ENCODE data around the gene TNFRSF25. TPM values are rescaled to one million over a fixed set of nuclear protein-coding genes. Genes with fewer than 3 reads are reported as not detected.
"Not testable (repeated sequence)": the region's sequence is repeated elsewhere in the genome, so short reads cannot be mapped to it uniquely, and the experiment has no call there.

Gene TNFRSF25
- total and polyA plus RNA-seq, 2 donors (not counting 3 experiments of a cell fraction or from before 2014, with no cell fraction given), result 33.9 to 38.8 TPM

DNA sequence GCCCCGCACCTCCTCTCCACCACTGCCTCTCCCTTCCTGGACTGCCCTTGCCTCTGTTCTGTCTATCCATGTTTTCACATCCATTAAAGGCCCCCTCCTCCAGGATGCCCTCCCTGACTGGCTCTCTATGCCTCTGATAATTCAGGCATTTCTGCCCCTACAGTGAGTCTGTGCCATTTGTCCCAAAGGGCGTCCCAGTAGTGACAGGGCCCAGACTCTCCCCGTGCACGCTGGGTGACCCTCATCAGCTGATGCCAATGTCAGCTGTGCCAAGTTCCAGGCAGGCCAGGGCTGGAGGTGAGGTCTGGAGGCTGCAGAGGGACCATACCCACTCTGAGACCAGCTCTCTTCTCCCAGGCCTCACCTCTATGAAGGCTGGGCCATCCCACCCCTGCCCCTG is 28.7 kb upstream of the TNFRSF25 start:
- Histone ChIP-seq H3K4me2 (ENCODE audit: insufficient read depth, low read length) (no peak overlapping the region), H3K36me3 (ENCODE audit: control insufficient read depth in 2 of 2, extremely low read depth in 1 of 2, insufficient read depth in 2 of 2, low read length in 2 of 2) (no peaks in the 10 kb centered on the region), H3K9ac (replicated peaks; ENCODE audit: extremely low read depth, insufficient read depth, low read length) (no peak overlapping the region), H3K9me3 (replicated peaks; ENCODE audit: control insufficient read depth, insufficient read depth, low read length) (no peaks in the 10 kb centered on the region), H3K9me1 (replicated peaks; ENCODE audit: control insufficient read depth, extremely low read depth, insufficient read depth, low read length) (no peaks in the 10 kb centered on the region), H3K79me2 (ENCODE audit: control insufficient read depth, insufficient read depth, low read length) (no peaks in the 10 kb centered on the region), H3K4me3 (replicated peaks in 1 of 3; ENCODE audit: insufficient read depth in 1 of 3, low read depth in 1 of 3, low read length in 3 of 3) (no peak overlapping the region), H4K20me1 (replicated peaks; ENCODE audit: control insufficient read depth, extremely low read depth, insufficient read depth, low read length) (no peaks in the 10 kb centered on the region), H3K4me1 (ENCODE audit: control insufficient read depth, extremely low read depth, insufficient read depth, low read length) (peaks cover 45% of the 10 kb centered on the region), H2AFZ (ENCODE audit: low read depth, low read length) (no peak overlapping the region), H3K27ac (ENCODE audit: insufficient read depth, low read depth, low read length) (no peak overlapping the region), H3K27me3 (ENCODE audit: control insufficient read depth in 2 of 2, insufficient read depth in 2 of 2, low read length in 2 of 2) (no peaks in the 10 kb centered on the region)
- TF ChIP-seq MYC (IDR thresholded peaks at IDR 0.05; ENCODE audit: low read depth, low read length), result no peak
- no peak for TF ChIP-seq JUN (IDR thresholded peaks at IDR 0.05; ENCODE audit: borderline replicate concordance, insufficient read depth, insufficient read length, low read depth)
- ChIA-PET POLR2A (no interaction called here), CTCF (interaction anchor here (1.5 to 10.9 kb wide), 2 partner anchors 8 to 29 kb away, joined by 6 to 113 read pairs; no protein-coding TSS in a partner anchor)
- dilution Hi-C loops (cut with MboI; ENCODE audit: extremely low pct_ligation_motif_present, low sequenced_read_pairs), result no loop called here
- FAIRE-seq, result no peak
- DNase-seq (ENCODE audit: low read depth, low spot score), result no peak
- intact Hi-C loops (cut with micrococcal nuclease), result loop anchor here (10.0 kb wide), 1 partner anchor 290 kb away; the partner anchor contains the start of gene CAMTA1
- BruUV-seq (replicated peaks), result no TSS peak

- intact Hi-C loops (cut with micrococcal nuclease), result loop anchor here (10.0 kb wide), 1 partner anchor 291 kb away; the partner anchor contains the start of gene CAMTA1
Measured at GRCh38 chr1:6493834-6494223, 27.9 kb upstream of the TNFRSF25 start.

More at GRCh38 chr1:6493834-6494223, 27.9 kb upstream of the TNFRSF25 start:
- H4K20me1 ChIP-seq (replicated peaks; ENCODE audit: control insufficient read depth, extremely low read depth, insufficient read depth, low read length); FAIRE-seq; H3K9ac ChIP-seq (replicated peaks; ENCODE audit: extremely low read depth, insufficient read depth, low read length); dilution Hi-C loops (cut with MboI; ENCODE audit: extremely low pct_ligation_motif_present, low sequenced_read_pairs); H3K4me2 ChIP-seq (ENCODE audit: insufficient read depth, low read length); H3K27me3 ChIP-seq (ENCODE audit: control insufficient read depth in 2 of 2, insufficient read depth in 2 of 2, low read length in 2 of 2); H3K4me3 ChIP-seq (replicated peaks in 1 of 3; ENCODE audit: insufficient read depth in 1 of 3, low read depth in 1 of 3, low read length in 3 of 3); POLR2A ChIA-PET; H3K27ac ChIP-seq (ENCODE audit: insufficient read depth, low read depth, low read length); DNase-seq (ENCODE audit: low read depth, low spot score); H3K79me2 ChIP-seq (ENCODE audit: control insufficient read depth, insufficient read depth, low read length); H3K9me3 ChIP-seq (replicated peaks; ENCODE audit: control insufficient read depth, insufficient read depth, low read length); BruUV-seq (replicated peaks); H3K9me1 ChIP-seq (replicated peaks; ENCODE audit: control insufficient read depth, extremely low read depth, insufficient read depth, low read length); H2AFZ ChIP-seq (ENCODE audit: low read depth, low read length); H3K36me3 ChIP-seq (ENCODE audit: control insufficient read depth in 2 of 2, extremely low read depth in 1 of 2, insufficient read depth in 2 of 2, low read length in 2 of 2): not testable (repeated sequence)
- CTCF ChIA-PET, result interaction anchor here (1.1 to 10.9 kb wide), 4 partner anchors 30 to 61 kb away, joined by 3 to 113 read pairs (median 3); partner anchors contain the start of gene NOL9
- H3K4me1 ChIP-seq (ENCODE audit: control insufficient read depth, extremely low read depth, insufficient read depth, low read length), result peaks cover 46% of the 10 kb centered on the region
